ENCODE data around the gene ARHGAP6. TPM values are rescaled to one million over a fixed set of nuclear protein-coding genes. Genes with fewer than 3 reads are reported as not detected.

Gene ARHGAP6
- total RNA-seq, 1 experiment from 2014 or later: 0.07 TPM

- Histone ChIP-seq H3K9ac (ENCODE audit: extremely low read depth, insufficient read length, low read length) (no peak overlapping the region), H3K23ac (ENCODE audit: insufficient read length, low read depth, low read length) (no peak overlapping the region), H3T11ph (ENCODE audit: low read length) (no peak overlapping the region), H4K5ac (ENCODE audit: insufficient read length, low read depth, low read length) (no peak overlapping the region), H3K18ac (ENCODE audit: insufficient read length, low read depth, low read length) (no peak overlapping the region), H4K8ac (replicated peaks; ENCODE audit: insufficient read length, low read depth, low read length) (no peak overlapping the region), H3K4me2 (ENCODE audit: insufficient read depth, insufficient read length, low read length) (no peak overlapping the region), H2BK20ac (ENCODE audit: low read depth, low read length, poor library complexity, severe bottlenecking) (no peak overlapping the region), H3K27ac (ENCODE audit: insufficient read length, low read depth, low read length) (no peak overlapping the region), H3K14ac (ENCODE audit: insufficient read depth, low read length) (no peak overlapping the region), H2BK15ac (ENCODE audit: low read depth, low read length) (no peak overlapping the region), H3K9me3 (ENCODE audit: control insufficient read depth, low read depth, low read length) (peaks cover 5% of the 10 kb centered on the region), H3K27me3 (ENCODE audit: insufficient read depth, low read length) (peaks cover 10% of the 10 kb centered on the region; the same call in 1 of the 2 replicates), H3K79me2 (ENCODE audit: insufficient read depth, low read length) (no peaks in the 10 kb centered on the region), H2AFZ (ENCODE audit: low read length) (no peak overlapping the region), H2BK12ac (ENCODE audit: insufficient read length, low read depth, low read length) (no peak overlapping the region), H2AK5ac (ENCODE audit: insufficient read length, low read length) (no peak overlapping the region), H2BK120ac (ENCODE audit: low read depth, low read length, poor library complexity, severe bottlenecking) (no peak overlapping the region), H3K79me1 (ENCODE audit: insufficient read depth, low read depth, low read length, poor library complexity, severe bottlenecking) (no peaks in the 10 kb centered on the region), H4K91ac (ENCODE audit: insufficient read length, low read depth, low read length) (no peak overlapping the region), H3K23me2 (ENCODE audit: insufficient read length, low read depth, low read length, poor library complexity, severe bottlenecking) (no peaks in the 10 kb centered on the region), H3K4ac (ENCODE audit: low read depth, low read length) (no peak overlapping the region), H4K20me1 (ENCODE audit: control insufficient read depth, insufficient read depth, insufficient read length) (no peaks in the 10 kb centered on the region), H3K56ac (ENCODE audit: insufficient read length, low read depth, low read length) (no peak overlapping the region), H2BK5ac (ENCODE audit: insufficient read length, low read length) (no peak overlapping the region), H3K4me1 (ENCODE audit: insufficient read depth, low read length) (no peaks in the 10 kb centered on the region)
- Mint-ChIP-seq H3K27me3 (ENCODE audit: low read depth) (peaks cover 29% of the 10 kb centered on the region), H3K27ac (no peak overlapping the region), H3K4me1 (no peaks in the 10 kb centered on the region), H3K9me3 (peaks cover 47 to 65% of the 10 kb centered on the region in 2 experiments), H3K4me3 (no peak overlapping the region), H3K36me3 (ENCODE audit: insufficient read depth in 1 of 3, low read depth in 3 of 3) (peaks cover 0 to 6% (median 0%) of the 10 kb centered on the region in 3 experiments; a peak in 3 of 7 replicates)
- TF ChIP-seq CTCF (conservative IDR thresholded peaks at IDR 0.05): no peak
- DNase-seq: no peak
These were observed 235.4 kb downstream of the ARHGAP6 start for GRCh38 chrX:11430271-11430670.

Data from H9 (cell line).